AG08396 (cell line): ENCODE results near the gene SPTY2D1.
"Not testable (repeated sequence)": the region's sequence is repeated elsewhere in the genome, so short reads cannot be mapped to it uniquely, and the experiment has no call there.

Experiments
- DNase-seq: peaks from one replicate; pipeline ENCODE4 v3.0.0; 2012; ENCODE audit warnings: low spot score, mixed read lengths

The SPTY2D1 gene

GRCh38 chr11:18618342-18619025 lies 15.7 kb downstream of the SPTY2D1 start:
- DNase-seq = no peak

- DNase-seq = no peak
Measured at GRCh38 chr11:18617688-18618341, 16.3 kb downstream of the SPTY2D1 start.

GRCh38 chr11:18615628-18616392 lies 18.3 kb downstream of the SPTY2D1 start:
- DNase-seq = no peak

GRCh38 chr11:18614667-18615066 lies 19.5 kb downstream of the SPTY2D1 start:
- DNase-seq = no peak

GRCh38 chr11:18612394-18612793 lies 21.7 kb downstream of the SPTY2D1 start:
- no peak for DNase-seq

- DNase-seq = peak; percentile 37
Measured at GRCh38 chr11:18611196-18611595, 22.9 kb downstream of the SPTY2D1 start.

- no peak for DNase-seq
Measured at GRCh38 chr11:18608376-18608775, 25.8 kb downstream of the SPTY2D1 start.

GRCh38 chr11:18600915-18601569 lies 33.1 kb downstream of the SPTY2D1 start:
- no peak for DNase-seq

- DNase-seq = no peak
Measured at GRCh38 chr11:18599739-18600230, 34.4 kb downstream of the SPTY2D1 start, which contains the start of gene MISFA. Gene MISFA, plus strand, starts transcription at chr11:18599789. Its CDS starts 140 bp downstream, at chr11:18599929.

GRCh38 chr11:18594999-18595749 lies 39.0 kb downstream of the SPTY2D1 start:
- no peak for DNase-seq

GRCh38 chr11:18594088-18594487 lies 40.1 kb downstream of the SPTY2D1 start:
- DNase-seq = not testable (repeated sequence)

GRCh38 chr11:18590571-18590970 lies 43.6 kb downstream of the SPTY2D1 start:
- no peak for DNase-seq

- DNase-seq = peak; percentile 94
Measured at GRCh38 chr11:18588297-18589252, 45.6 kb downstream of the SPTY2D1 start, which contains the start of gene UEVLD. Gene UEVLD, minus strand, starts transcription at chr11:18588734. Its CDS starts 80 bp downstream, at chr11:18588654.

GRCh38 chr11:18581825-18582224 lies 52.3 kb downstream of the SPTY2D1 start:
- DNase-seq = no peak

GRCh38 chr11:18580113-18580766 lies 53.9 kb downstream of the SPTY2D1 start:
- no peak for DNase-seq

GRCh38 chr11:18578975-18579598 lies 55.1 kb downstream of the SPTY2D1 start:
- no peak for DNase-seq

GRCh38 chr11:18575361-18575760 lies 58.8 kb downstream of the SPTY2D1 start:
- no peak for DNase-seq

GRCh38 chr11:18567081-18567480 lies 67.1 kb downstream of the SPTY2D1 start:
- DNase-seq = no peak

- no peak for DNase-seq
Measured at GRCh38 chr11:18566406-18566805, 67.7 kb downstream of the SPTY2D1 start.
